ENCODE results near the gene PITPNM3. TPM values are rescaled to one million over a fixed set of nuclear protein-coding genes. Genes with fewer than 3 reads are reported as not detected.

Gene PITPNM3
- total RNA-seq, 2 donors from 2014 or later: 5.3 to 7.9 TPM

- Histone ChIP-seq H3K4me1 (replicated peaks) (peaks cover 4% of the 10 kb centered on the region), H3K36me3 (no peaks in the 10 kb centered on the region), H3K27me3 (replicated peaks; ENCODE audit: insufficient read depth) (no peaks in the 10 kb centered on the region), H3K27ac (peak overlapping the region in 1 of 2 donors; percentile 36), H3K9me3 (no peaks in the 10 kb centered on the region), H3K4me3 (no peak overlapping the region)
- peak; percentile 79 for DNase-seq (ENCODE audit: low spot score)
- TF ChIP-seq CTCF (IDR thresholded peaks at IDR 0.05) (peak in 1 of 4 experiments; percentile 9), POLR2AphosphoS5 (IDR thresholded peaks at IDR 0.05) (peak; percentile 67), POLR2A (IDR thresholded peaks at IDR 0.05) (no peak)
- WGBS: 36% methylated on average over 15 of the region's 15 CpGs
- intact Hi-C loops (cut with DNase I): no loop called here
Measured at GRCh38 chr17:6567528-6568183, 11.3 kb upstream of the PITPNM3 start.

GRCh38 chr17:6561446-6561845 lies 5.1 kb upstream of the PITPNM3 start:
- TF ChIP-seq CTCF (IDR thresholded peaks at IDR 0.05): no peak
- no peak for TF ChIP-seq POLR2AphosphoS5 (IDR thresholded peaks at IDR 0.05)
- no peak for TF ChIP-seq POLR2A (IDR thresholded peaks at IDR 0.05)
- Histone ChIP-seq H3K4me3 (no peak overlapping the region), H3K4me1 (replicated peaks) (no peaks in the 10 kb centered on the region), H3K27ac (no peak overlapping the region), H3K9me3 (no peaks in the 10 kb centered on the region), H3K27me3 (replicated peaks; ENCODE audit: insufficient read depth) (no peaks in the 10 kb centered on the region), H3K36me3 (no peaks in the 10 kb centered on the region)
- intact Hi-C loops (cut with DNase I): no loop called here
- DNase-seq (ENCODE audit: low spot score): no peak

DNA sequence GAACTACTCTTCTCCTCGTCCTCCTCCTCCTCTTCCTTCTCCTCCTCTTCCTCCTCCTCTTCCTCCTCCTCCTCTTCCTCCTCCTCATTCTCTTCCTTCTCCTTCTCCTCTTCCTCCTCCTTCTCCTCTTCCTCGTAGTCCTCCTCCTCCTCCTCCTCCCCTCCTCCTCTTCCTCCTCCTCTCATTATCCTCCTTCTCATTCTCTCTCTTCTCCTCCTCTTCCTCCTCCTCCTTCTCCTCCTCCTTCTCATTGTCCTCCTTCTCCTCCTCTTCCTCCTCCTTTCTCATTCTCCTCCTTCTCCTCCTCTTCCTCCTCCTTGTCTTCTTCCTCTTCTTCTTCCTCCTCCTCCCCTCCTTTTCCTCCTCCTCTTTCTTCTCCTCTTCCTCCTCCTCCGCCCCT lies 4.1 kb upstream of the PITPNM3 start:
- 92% methylated on average over 3 of the region's 3 CpGs for WGBS
- Histone ChIP-seq H3K4me1 (replicated peaks) (no peaks in the 10 kb centered on the region), H3K27ac (no peak overlapping the region), H3K4me3 (no peak overlapping the region), H3K36me3 (no peaks in the 10 kb centered on the region), H3K27me3 (replicated peaks; ENCODE audit: insufficient read depth) (no peaks in the 10 kb centered on the region), H3K9me3 (no peaks in the 10 kb centered on the region)
- no peak for DNase-seq (ENCODE audit: low spot score)
- TF ChIP-seq POLR2AphosphoS5 (IDR thresholded peaks at IDR 0.05) (no peak), CTCF (IDR thresholded peaks at IDR 0.05) (no peak), POLR2A (IDR thresholded peaks at IDR 0.05) (no peak)
- intact Hi-C loops (cut with DNase I): no loop called here

DNA sequence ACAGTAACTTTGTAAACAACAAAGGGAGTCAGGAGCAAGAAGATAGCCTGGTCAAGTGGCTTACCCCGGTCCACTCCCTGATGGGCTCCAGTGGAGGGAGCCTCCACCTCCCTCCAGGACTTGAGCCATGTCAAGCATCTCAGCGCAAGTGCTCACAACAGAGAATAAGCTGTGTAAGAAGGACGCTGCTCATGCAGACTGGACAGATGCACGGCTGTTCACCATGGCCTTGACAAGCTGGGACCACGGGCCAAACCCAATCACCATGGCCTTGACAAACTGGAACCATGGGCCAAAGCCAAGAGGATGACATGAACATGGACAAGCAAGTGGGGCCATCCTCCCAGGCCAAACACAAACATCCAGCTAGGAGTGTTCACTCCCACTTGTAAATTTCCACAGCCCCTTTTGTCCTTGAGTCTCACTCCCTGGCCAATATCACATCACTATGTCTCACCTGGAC lies 3.4 kb upstream of the PITPNM3 start:
- H3K36me3 ChIP-seq: no peaks in the 10 kb centered on the region
- H3K4me3 ChIP-seq: no peak overlapping the region
- H3K9me3 ChIP-seq: no peaks in the 10 kb centered on the region
- TF ChIP-seq POLR2A (IDR thresholded peaks at IDR 0.05) (no peak), CTCF (IDR thresholded peaks at IDR 0.05) (no peak), POLR2AphosphoS5 (IDR thresholded peaks at IDR 0.05) (no peak)
- H3K27ac ChIP-seq: no peak overlapping the region
- H3K4me1 ChIP-seq (replicated peaks): no peaks in the 10 kb centered on the region
- intact Hi-C loops (cut with DNase I): no loop called here
- 92% methylated on average over 5 of the region's 5 CpGs for WGBS
- DNase-seq (ENCODE audit: low spot score): no peak
- H3K27me3 ChIP-seq (replicated peaks; ENCODE audit: insufficient read depth): no peaks in the 10 kb centered on the region
